CD4-positive, alpha-beta T cell treated with Interleukin-17A for 1 hour (primary cell): Measurements from ENCODE around the gene QPCTL.

Source experiments
- DNase-seq: peaks from one replicate; pipeline ENCODE4 v3.0.0-alpha.2; 2020

The QPCTL gene

DNA sequence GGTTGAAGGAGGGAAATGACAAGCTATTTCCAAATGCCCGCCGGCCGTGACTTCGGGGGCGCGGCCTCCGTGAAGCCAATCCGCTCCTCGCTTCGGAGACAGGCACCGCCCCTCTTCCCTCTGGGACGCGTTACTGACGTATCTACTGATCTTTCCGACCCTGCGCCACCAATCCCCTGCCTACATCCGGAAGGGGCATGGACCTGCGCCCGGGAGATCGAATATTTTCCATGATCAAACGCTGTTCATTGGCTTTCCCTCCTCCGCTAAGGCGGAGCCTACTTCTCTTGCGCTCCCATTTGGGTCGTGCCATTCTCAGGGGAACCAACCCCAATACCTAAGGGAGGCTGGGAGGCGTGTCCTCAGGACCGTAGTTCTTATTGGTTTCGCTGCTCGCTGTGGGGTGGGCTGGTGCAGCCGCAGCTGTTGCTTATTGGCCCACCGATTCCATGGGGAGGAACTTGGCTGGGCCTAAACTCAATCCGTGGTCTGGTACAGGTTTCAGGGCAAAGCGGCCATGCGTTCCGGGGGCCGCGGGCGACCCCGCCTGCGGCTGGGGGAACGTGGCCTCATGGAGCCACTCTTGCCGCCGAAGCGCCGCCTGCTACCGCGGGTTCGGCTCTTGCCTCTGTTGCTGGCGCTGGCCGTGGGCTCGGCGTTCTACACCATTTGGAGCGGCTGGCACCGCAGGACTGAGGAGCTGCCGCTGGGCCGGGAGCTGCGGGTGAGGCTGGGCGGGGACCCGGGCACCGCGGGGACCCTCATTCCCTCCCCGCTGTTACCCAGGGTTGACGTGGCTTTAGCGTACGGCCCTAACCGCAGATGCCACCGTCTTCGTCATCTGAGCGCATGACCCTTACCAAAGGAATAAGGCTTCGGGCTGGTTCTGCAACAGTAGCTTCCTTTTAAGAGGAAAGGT lies at the start of gene QPCTL:
QPCTL (plus strand) TSS at position 480 of the 919 bp plus-strand sequence; CDS start at position 518, 38 bp downstream.
- peak; percentile 99 for DNase-seq

DNA sequence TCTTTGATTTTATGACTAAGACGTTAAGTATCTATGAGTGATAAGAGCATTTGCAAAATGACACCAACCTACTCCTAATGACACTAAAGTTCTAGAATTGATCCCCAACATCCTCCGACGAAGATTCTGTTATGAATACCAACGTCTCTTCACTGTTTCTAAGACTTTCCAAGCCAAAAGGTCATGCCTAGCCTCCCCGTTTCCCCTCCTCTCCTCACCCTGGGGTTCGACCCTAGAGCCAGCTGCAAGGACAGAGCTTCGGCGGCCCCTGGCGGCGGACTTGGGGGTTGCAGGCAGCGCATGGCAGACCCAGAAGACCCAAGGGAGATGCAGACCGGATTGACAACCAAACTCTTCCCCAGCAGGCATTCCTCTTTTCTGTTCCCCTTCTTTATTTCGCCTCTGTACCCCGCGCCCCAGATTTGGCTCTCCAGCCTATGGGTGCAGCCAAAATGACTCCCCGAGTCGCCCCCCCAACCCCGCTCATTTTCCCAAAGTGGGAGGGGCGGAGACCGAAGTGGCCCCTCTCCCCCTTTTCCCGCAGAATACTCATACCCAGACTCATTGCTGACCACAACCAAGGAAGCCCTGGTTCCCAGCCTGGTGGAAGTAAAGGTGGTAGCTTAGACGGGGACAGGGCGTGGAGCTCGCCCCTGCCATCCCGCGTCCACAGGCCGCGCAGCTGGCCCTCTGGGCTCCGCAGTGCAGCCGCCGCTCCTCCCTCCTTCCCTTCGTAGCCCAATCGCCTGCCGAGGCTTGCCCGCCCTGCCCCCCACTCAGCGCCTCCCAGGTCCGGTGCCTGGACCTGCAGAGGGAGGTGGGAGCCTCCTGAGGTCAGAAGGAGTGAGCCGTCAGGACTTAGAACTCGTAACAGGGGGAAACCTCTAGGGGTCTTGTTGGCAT lies 49.2 kb upstream of the QPCTL start:
- DNase-seq = peak; percentile 93

- DNase-seq = no peak
These were observed 48.3 kb upstream of the QPCTL start for GRCh38 chr19:45643927-45644771.

DNA sequence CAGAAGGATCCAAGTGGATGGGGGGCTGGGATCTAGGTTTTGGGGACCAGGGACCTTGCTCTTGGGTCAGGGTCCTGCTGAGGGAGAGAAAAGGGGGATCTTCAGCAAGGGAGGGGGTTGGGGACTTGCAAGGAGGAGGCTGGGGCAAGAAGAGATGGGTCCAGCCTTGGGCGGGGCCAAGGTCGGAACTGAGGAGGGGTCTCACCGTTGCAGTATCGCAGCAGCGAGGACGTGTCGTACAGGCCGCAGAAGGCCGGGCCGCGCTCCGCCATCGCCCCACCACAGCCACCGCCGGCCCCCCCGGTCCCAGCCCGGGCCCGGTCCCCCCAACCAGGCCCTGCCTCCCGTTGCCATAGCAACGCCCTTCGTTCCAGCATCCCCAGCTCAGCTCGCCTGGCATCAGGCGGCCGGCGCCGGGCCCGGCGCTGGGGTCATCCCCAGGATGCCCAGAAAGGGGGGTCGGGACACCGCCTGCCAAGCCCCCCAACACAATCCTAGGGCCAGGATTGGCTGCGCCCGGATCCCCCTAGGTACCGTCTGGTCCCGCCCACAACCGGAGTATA lies 47.3 kb upstream of the QPCTL start:
- no peak for DNase-seq

DNA sequence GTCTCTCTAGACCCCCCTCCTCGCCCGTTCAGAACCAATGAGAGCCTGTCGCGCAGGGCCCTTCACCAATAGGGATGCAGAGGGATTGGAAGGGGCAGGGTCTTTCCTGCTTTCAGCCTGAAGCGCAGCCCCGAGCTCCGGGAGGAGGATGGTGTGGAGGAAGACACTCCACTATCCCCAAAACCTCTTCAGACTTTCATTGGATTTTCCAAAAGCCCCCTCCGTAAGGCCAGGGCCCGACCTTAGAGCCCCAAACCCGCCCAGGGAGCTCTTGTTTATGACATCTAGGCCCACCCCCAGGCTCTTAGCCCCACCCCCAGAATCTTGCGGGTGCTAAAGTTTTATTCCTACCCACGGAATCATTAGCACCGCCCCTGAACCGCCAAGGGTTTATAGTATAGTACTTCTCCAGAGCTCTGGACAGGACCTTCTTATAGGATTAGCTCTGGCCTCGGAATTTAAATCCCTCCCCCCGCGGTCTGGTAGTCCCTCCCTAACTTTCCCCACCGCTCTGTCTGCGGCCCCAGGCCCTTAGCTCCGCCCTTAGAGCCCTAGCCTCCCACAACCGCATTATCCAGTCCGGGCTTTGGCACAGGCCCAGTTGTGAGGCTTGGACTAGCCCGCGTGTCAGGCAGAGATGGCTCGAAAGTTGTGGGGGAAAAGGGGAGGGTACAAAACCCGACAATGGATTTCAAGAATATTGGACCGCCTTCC lies 46.7 kb upstream of the QPCTL start:
- DNase-seq = peak; percentile 92

DNA sequence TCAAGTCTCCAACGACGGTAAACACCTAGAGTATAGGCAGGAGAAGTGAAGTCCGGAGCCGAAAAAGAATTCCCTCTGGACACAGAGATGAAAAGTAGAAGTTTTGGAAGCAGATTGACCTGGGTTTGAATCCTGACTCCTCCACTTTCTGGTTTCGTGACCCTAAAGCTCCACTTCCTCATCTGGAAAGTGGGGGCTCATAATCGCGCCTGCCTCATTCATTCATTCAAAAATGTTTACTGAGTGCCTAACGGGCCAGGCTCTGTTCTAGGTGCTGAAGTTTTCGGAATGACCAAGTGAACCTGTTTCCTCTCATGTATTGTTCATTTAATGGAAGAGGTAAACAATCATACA lies 46.1 kb upstream of the QPCTL start:
- no peak for DNase-seq

DNA sequence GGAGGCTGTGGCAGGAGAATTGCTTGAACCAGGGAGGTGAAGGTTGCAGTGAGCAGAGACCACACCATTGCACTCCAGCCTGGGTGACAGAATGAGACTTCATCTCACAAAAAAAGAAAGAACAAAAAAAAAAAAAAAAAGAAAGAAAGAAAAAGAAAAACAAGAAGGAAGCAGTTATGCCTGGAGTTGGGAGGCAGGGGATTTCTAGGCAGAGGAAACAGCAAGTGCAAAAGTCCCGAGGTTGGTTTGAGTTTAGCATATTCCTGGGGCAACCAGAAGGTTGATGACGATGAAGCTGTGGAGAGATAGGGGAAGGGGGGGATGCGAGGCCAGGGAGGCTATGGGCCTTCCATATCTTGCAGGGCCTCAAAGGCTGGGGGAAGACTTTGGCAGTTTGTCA lies 41.7 kb upstream of the QPCTL start:
- no peak for DNase-seq

- no peak for DNase-seq
These were observed 38.8 kb upstream of the QPCTL start for GRCh38 chr19:45653634-45654033.

- DNase-seq = no peak
These were observed 37.4 kb upstream of the QPCTL start for GRCh38 chr19:45655073-45655472.

- DNase-seq = no peak
These were observed 34.8 kb upstream of the QPCTL start for GRCh38 chr19:45657520-45658167.

DNA sequence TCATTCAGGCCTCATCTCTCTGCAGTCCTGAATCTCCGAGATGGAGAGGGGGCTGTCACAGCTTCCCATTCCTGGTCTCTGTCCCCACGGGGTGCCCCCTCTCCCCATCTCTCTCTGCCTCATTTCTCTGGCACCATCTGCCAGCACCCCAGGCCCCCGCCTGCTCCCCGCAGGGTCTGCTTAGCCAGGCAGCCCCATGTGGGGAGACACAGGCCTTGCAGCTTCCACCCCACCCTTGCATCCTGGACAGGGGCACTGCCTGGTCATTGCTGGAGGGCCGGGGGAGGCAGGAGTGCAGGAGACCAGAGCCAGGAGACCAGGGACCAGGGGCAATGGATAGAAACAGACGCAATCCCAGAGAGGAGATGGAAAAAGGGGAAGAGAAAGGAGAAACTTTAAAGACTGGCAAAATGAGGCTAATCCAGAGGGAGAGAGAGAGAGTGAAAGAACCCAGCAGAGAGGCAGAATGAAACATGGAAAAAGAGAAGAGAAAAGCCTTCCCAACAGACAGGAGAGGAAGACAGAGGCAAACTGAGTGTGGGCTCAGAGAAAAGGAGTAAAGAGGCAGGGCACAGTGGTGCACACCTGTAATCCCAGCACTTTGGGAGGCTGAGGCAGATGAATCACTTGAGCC lies 33.3 kb upstream of the QPCTL start:
- DNase-seq = no peak

GRCh38 chr19:45660636-45661035 lies 31.8 kb upstream of the QPCTL start:
- no peak for DNase-seq

DNA sequence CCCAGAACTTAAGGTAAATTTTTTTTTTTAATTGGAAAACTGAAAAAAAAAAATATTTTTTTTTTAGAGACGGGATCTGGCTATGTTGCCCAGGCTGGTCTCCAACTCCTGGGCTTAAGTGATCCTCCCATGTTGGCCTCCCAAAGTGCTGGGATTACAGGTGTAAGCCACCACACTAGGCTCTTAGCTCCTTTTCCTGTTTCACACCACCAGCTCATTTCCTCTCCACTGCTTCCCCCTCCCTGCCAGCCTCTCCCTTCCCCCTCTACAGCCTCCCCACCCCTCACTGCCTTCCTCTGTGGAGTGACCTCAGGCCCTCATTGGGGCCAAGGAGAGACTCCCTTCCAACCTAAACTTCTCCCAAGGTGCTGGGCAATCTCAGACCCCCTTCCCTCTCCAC lies 28.7 kb upstream of the QPCTL start:
- DNase-seq = no peak

GRCh38 chr19:45664575-45664974 lies 27.9 kb upstream of the QPCTL start:
- no peak for DNase-seq

- peak; percentile 60 for DNase-seq
These were observed 24.7 kb upstream of the QPCTL start, which contains the start of gene GIPR for GRCh38 chr19:45667620-45668341. TSS of gene GIPR (plus strand) at chr19:45668221. CDS start at chr19:45669521, 1,300 bp downstream.

DNA sequence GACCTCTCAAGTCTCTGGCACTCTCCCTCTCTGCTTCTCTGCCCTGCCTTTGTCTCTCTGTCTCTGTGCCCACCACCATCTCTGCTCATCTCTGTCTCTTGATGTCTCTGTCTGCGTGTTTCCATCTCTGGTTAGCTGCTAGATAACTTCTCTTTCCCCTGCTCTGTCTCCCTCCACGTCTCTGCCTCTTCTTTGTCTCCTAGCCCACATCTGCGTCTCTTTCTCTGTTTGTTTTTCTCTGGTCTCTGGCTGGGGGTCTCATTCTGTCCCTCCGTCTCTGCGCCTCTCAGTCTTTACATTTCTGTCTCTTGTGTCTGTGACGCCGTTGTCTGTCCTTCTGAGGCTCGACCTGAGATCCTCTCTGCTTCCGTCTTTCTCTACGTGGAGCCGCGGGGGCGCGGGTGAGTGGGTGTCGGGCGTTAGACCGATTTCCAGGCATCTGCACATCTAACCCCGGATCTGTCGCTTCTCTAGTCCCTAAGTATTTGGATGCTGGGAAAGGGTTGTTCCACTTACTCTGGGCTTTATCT lies 24.1 kb upstream of the QPCTL start:
- peak; percentile 28 for DNase-seq

- peak; percentile 58 for DNase-seq
These were observed 21.6 kb upstream of the QPCTL start for GRCh38 chr19:45670670-45671453.

DNA sequence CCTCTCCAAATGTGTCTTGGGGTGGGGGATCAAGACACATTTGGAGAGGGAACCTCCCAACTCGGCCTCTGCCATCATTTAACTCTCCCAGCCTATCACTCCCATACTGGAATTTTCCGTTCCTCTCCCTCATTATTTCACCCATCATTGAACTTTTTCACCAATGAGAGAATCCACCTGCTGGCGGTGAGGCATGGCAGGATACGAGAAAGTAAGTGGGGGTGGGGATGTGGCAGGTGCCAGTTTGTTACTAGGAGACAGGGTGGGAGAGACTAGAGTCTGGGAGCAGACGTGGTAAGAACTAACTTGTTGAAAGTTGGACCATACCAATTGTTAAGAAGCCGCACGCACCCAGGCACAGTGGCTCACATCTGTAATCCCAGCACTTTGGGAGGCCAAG lies 17.5 kb upstream of the QPCTL start:
- DNase-seq = no peak

DNA sequence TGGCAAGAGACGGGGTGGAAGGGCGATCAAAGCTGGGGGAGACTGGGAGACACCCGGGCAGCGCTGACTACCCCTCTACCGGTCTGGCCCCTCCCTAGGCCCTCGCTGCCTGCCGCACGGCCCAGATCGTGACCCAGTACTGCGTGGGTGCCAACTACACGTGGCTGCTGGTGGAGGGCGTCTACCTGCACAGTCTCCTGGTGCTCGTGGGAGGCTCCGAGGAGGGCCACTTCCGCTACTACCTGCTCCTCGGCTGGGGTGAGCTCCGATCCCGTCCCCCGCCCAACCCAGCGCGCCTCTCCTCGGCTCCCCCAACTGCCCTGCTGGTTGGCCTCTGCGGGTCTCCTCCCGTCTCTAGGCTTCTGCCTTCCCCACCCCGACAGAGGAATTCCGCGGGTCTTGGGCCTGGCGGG lies 15.6 kb upstream of the QPCTL start:
- peak; percentile 57 for DNase-seq
